ENCODE measurements around the gene LIME1. TPM values are rescaled to one million over a fixed set of nuclear protein-coding genes. Genes with fewer than 3 reads are reported as not detected.
A peak's percentile ranks its signal among the peaks of the same experiment; 100 is the strongest.

Gene LIME1
- total and polyA plus RNA-seq, 4 donors = 21.2 to 69.0 (median 51.6) TPM

DNA sequence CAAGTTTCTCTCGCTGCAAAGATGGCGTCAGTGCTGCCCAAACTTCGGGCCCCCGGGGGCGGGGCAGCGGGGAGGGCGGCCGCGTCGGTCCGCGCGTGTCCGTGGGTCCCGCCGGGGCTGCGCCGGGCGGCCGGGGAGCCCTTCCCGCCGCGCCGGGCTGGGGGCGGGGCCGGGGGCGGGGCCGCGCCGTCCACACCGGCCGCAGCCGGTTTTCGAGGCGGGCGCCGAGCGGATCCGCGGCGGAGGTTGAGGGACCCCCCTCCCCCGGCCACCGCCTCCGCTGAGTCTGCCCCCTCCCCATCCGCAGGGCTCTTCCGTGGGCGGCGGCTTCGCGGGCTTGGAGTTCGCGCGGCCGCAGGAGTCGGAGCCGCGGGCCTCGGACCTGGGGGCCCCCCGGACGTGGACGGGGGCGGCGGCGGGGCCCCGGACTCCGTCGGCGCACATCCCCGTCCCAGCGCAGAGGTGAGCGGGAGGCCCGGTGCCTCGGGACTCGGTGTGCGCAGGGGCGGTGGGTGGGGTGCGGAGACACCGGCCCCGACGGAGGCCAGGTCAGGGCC, 3.7 kb downstream of the LIME1 start:
- TF ChIP-seq SP1 (IDR thresholded peaks at IDR 0.05) = no peak
- TF ChIP-seq, protein P1, sequence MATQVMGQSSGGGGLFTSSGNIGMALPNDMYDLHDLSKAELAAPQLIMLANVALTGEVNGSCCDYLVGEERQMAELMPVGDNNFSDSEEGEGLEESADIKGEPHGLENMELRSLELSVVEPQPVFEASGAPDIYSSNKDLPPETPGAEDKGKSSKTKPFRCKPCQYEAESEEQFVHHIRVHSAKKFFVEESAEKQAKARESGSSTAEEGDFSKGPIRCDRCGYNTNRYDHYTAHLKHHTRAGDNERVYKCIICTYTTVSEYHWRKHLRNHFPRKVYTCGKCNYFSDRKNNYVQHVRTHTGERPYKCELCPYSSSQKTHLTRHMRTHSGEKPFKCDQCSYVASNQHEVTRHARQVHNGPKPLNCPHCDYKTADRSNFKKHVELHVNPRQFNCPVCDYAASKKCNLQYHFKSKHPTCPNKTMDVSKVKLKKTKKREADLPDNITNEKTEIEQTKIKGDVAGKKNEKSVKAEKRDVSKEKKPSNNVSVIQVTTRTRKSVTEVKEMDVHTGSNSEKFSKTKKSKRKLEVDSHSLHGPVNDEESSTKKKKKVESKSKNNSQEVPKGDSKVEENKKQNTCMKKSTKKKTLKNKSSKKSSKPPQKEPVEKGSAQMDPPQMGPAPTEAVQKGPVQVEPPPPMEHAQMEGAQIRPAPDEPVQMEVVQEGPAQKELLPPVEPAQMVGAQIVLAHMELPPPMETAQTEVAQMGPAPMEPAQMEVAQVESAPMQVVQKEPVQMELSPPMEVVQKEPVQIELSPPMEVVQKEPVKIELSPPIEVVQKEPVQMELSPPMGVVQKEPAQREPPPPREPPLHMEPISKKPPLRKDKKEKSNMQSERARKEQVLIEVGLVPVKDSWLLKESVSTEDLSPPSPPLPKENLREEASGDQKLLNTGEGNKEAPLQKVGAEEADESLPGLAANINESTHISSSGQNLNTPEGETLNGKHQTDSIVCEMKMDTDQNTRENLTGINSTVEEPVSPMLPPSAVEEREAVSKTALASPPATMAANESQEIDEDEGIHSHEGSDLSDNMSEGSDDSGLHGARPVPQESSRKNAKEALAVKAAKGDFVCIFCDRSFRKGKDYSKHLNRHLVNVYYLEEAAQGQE (IDR thresholded peaks at IDR 0.05) = no peak
- no peak for TF ChIP-seq NR2F2 (IDR thresholded peaks at IDR 0.05)
- TF ChIP-seq RXRA (IDR thresholded peaks at IDR 0.05) = no peak
- H3K36me3 ChIP-seq (ENCODE audit: control insufficient read depth in 4 of 4, insufficient read depth in 3 of 4, low read depth in 1 of 4, low read length in 3 of 4) = no peaks in the 10 kb centered on the region
- peak overlapping the region; percentile 42 to 88 (median 81) for H3K4me3 ChIP-seq (ENCODE audit: low read depth in 1 of 3, low read length in 3 of 3)
- no peak overlapping the region for H3K9ac ChIP-seq (ENCODE audit: low read depth in 1 of 2, low read length in 2 of 2)
- DNase-seq (ENCODE audit: low spot score) = peak; percentile 58
- H3K4me1 ChIP-seq (ENCODE audit: control insufficient read depth in 4 of 4, insufficient read depth in 4 of 4, low read length in 3 of 4) = peaks cover 10 to 72% (median 54%) of the 10 kb centered on the region in 4 donors
- H3K27ac ChIP-seq (ENCODE audit: low read depth in 1 of 2, low read length in 2 of 2) = peak overlapping the region; percentile 83 to 93
- no peaks in the 10 kb centered on the region for H3K9me3 ChIP-seq (ENCODE audit: control insufficient read depth in 4 of 4, low read length in 3 of 4)
- WGBS = under 1% methylated on average over 80 of the region's 80 CpGs
- no peaks in the 10 kb centered on the region for H3K27me3 ChIP-seq (ENCODE audit: control insufficient read depth in 4 of 4, insufficient read depth in 4 of 4, low read length in 3 of 4)

DNA sequence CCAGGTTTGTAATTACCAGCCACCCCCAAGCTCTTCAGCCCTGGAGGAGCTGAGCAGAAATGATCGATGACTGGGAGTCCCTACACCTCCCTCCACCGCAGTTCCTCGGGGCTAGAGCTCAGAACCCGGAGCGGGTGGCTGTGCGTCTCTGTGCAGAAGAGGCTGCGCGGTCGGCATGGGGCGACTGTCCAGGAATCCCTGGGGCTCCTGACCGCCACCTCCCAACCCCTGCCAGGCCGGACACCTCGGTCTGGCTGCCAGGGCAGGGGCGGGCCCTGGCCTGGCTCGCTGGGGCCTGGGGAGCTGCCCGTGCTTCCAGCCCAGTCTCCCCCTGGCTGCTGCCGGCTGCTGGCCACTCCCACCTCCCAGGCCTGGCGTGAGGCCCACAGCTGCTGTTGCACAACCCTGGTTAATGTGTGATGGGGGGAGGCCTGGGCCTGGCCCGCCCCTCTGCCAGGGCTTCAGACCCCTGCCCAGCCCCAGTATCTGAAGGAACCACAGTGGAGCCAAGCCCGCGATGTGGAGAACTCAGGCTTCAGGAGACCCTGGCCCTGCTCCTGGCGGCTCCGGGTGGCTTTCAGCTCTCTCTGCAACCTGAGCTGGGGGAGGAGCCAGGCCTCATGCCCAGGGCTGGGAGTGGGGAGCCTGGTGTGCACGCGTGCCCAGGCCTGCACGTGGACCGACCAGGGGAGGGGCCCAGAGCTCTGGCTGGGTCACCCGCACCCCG, 4.3 kb downstream of the LIME1 start:
- Histone ChIP-seq H3K4me3 (ENCODE audit: low read depth in 1 of 3, low read length in 3 of 3) (peak overlapping the region; percentile 42 to 88 (median 81)), H3K9ac (ENCODE audit: low read depth in 1 of 2, low read length in 2 of 2) (no peak overlapping the region), H3K27me3 (ENCODE audit: control insufficient read depth in 4 of 4, insufficient read depth in 4 of 4, low read length in 3 of 4) (no peaks in the 10 kb centered on the region), H3K4me1 (ENCODE audit: control insufficient read depth in 4 of 4, insufficient read depth in 4 of 4, low read length in 3 of 4) (peaks cover 10 to 66% (median 51%) of the 10 kb centered on the region in 4 donors), H3K9me3 (ENCODE audit: control insufficient read depth in 4 of 4, low read length in 3 of 4) (no peaks in the 10 kb centered on the region), H3K27ac (ENCODE audit: low read depth in 1 of 2, low read length in 2 of 2) (peak overlapping the region; percentile 83 to 93), H3K36me3 (ENCODE audit: control insufficient read depth in 4 of 4, insufficient read depth in 3 of 4, low read depth in 1 of 4, low read length in 3 of 4) (no peaks in the 10 kb centered on the region)
- DNase-seq (ENCODE audit: low spot score) = peak; percentile 88
- TF ChIP-seq, protein P2, sequence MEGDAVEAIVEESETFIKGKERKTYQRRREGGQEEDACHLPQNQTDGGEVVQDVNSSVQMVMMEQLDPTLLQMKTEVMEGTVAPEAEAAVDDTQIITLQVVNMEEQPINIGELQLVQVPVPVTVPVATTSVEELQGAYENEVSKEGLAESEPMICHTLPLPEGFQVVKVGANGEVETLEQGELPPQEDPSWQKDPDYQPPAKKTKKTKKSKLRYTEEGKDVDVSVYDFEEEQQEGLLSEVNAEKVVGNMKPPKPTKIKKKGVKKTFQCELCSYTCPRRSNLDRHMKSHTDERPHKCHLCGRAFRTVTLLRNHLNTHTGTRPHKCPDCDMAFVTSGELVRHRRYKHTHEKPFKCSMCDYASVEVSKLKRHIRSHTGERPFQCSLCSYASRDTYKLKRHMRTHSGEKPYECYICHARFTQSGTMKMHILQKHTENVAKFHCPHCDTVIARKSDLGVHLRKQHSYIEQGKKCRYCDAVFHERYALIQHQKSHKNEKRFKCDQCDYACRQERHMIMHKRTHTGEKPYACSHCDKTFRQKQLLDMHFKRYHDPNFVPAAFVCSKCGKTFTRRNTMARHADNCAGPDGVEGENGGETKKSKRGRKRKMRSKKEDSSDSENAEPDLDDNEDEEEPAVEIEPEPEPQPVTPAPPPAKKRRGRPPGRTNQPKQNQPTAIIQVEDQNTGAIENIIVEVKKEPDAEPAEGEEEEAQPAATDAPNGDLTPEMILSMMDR (IDR thresholded peaks at IDR 0.05; ENCODE audit: low read depth, low read length, missing input control) = peak; percentile 30
- TF ChIP-seq NR2F2 (IDR thresholded peaks at IDR 0.05) = peak; percentile 46
- peak; percentile 79 for TF ChIP-seq SP1 (IDR thresholded peaks at IDR 0.05)
- TF ChIP-seq EGR1 (IDR thresholded peaks at IDR 0.05; ENCODE audit: low read depth in 2 of 2) = peak in 1 of 2 donors; percentile 13
- no peak for TF ChIP-seq JUND (IDR thresholded peaks at IDR 0.05)
- TF ChIP-seq HNF4G (IDR thresholded peaks at IDR 0.05) = no peak
- peak; percentile 53 for TF ChIP-seq YY1 (IDR thresholded peaks at IDR 0.05)
- TF ChIP-seq, protein P1 (IDR thresholded peaks at IDR 0.05) = peak; percentile 79
- TF ChIP-seq RXRA (IDR thresholded peaks at IDR 0.05) = peak; percentile 28 to 54
- TF ChIP-seq RAD21 (IDR thresholded peaks at IDR 0.05) = peak; percentile 28 to 47
- TF ChIP-seq, protein P3, sequence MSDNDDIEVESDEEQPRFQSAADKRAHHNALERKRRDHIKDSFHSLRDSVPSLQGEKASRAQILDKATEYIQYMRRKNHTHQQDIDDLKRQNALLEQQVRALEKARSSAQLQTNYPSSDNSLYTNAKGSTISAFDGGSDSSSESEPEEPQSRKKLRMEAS (IDR thresholded peaks at IDR 0.05) = peak; percentile 65
- TF ChIP-seq TAF1 (conservative IDR thresholded peaks at IDR 0.05) = no peak
- TF ChIP-seq HNF4A (conservative IDR thresholded peaks at IDR 0.05) = peak in 1 of 2 donors; percentile 50
- no peak for TF ChIP-seq FOXA2 (IDR thresholded peaks at IDR 0.05)
- no peak for TF ChIP-seq GABPA (IDR thresholded peaks at IDR 0.05 in 1 of 2, conservative IDR thresholded peaks at IDR 0.05 in 1 of 2)
- 2% methylated on average over 29 of the region's 29 CpGs for WGBS

Data from liver (tissue), 9 donors.